ENCODE measurements around the gene ATP5F1D.
A peak's percentile ranks its signal among the peaks of the same experiment; 100 is the strongest.

Gene ATP5F1D

DNA sequence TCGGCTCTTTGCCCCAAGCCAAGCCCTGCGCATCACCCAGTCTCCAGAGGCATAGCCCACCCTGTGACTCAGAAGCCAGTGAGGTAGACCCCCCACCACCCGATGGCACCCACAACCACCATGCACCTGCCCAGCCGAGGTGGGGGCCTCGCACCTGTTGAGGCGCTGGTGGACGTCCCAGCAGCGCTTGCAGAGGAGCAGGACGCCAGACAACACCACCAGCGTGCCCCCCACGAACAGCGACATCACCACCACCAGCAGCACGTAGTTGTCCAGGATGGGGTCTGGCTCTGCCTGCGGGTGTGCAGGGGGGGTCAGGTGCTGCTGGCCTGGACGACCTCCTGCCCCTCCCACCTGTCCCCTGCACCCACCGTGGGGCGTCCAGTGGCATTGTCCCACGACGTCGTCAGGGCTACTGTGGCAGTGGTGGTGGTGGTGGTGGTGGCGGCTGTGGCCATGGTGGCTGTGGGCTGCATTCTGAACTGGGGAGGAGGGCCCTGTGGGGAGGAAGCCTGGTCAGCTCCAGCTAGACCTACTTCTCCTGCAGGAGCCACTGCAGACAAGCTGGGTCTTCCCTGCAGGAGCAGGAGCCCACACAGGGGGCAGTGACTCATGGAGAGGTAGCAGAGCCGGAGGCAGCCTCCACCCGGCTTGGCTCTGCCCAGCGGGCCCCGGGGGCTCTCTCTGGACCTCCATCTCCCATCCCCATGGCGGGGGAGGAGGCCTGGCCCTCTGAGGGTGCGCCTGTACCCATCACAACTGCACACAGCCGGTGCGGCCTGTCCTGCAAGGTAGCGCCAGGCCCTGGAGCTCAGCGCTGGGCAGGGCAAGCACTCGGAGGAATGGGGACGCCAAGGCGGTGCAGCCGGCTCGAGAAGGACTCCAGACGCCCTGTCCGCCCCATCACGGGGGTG, 5.7 kb upstream of the ATP5F1D start:
- TF ChIP-seq, protein P1, sequence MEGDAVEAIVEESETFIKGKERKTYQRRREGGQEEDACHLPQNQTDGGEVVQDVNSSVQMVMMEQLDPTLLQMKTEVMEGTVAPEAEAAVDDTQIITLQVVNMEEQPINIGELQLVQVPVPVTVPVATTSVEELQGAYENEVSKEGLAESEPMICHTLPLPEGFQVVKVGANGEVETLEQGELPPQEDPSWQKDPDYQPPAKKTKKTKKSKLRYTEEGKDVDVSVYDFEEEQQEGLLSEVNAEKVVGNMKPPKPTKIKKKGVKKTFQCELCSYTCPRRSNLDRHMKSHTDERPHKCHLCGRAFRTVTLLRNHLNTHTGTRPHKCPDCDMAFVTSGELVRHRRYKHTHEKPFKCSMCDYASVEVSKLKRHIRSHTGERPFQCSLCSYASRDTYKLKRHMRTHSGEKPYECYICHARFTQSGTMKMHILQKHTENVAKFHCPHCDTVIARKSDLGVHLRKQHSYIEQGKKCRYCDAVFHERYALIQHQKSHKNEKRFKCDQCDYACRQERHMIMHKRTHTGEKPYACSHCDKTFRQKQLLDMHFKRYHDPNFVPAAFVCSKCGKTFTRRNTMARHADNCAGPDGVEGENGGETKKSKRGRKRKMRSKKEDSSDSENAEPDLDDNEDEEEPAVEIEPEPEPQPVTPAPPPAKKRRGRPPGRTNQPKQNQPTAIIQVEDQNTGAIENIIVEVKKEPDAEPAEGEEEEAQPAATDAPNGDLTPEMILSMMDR (IDR thresholded peaks at IDR 0.05; ENCODE audit: borderline replicate concordance, insufficient read depth, low read depth, low read length) = no peak
- no peak overlapping the region for H3K4me3 ChIP-seq (ENCODE audit: low read depth, low read length)

DNA sequence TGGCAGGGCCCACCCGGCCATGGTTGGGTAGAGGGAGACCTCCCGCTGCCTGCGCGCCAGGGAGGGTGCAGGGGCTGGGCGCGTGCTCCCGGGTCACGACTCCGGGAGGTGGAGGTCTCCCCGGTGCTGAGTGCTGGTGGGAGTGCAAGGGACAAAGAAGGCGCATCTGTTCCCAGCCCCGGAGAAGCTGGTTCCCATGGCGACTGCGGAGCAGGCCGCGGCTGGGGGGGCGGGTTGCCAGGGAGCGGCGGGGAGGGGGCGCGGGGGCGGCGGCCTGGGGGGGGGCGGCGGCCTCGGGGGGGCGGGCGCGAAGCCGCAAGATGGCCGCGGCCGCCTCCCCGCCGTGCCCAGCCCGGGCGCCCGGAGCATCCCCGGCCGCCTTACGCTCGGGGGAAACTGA, 5.0 kb upstream of the ATP5F1D start:
- TF ChIP-seq, protein P1 (IDR thresholded peaks at IDR 0.05; ENCODE audit: borderline replicate concordance, insufficient read depth, low read depth, low read length) = no peak
- no peak overlapping the region for H3K4me3 ChIP-seq (ENCODE audit: low read depth, low read length)

DNA sequence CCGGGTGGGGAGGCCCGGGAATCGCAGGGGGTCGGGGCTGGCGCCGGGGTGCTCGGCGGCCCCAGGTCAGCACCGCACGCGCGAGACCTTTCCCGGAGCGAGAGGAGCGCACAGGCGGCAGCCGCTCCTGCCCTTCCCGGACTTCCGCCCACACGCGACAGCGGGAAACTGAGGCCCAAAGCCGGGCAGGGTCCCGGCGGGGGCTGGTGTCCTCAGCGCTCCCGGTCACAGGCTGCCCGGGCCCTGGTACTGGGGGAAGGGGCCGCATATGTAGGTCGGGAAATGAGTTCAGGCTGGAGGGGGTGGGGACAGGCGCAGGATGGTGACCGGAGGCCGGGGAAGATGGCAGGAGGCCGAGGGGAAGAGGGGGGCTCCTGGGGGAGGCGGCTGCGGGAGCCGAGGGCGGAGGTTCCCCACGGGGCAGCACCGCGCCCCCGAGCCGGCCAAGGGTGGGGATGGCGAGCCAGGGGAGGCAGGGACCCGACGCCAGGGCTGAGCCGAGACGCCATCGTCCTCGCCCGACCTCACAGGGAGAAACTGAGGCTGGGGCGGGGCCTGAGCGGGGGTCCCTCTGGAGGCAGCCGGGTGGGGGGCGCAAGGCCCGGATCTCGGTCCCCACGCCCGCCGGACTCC, 4.4 kb upstream of the ATP5F1D start:
- TF ChIP-seq, protein P1 (IDR thresholded peaks at IDR 0.05; ENCODE audit: borderline replicate concordance, insufficient read depth, low read depth, low read length) = no peak
- H3K4me3 ChIP-seq (ENCODE audit: low read depth, low read length) = peak overlapping the region; percentile 41

DNA sequence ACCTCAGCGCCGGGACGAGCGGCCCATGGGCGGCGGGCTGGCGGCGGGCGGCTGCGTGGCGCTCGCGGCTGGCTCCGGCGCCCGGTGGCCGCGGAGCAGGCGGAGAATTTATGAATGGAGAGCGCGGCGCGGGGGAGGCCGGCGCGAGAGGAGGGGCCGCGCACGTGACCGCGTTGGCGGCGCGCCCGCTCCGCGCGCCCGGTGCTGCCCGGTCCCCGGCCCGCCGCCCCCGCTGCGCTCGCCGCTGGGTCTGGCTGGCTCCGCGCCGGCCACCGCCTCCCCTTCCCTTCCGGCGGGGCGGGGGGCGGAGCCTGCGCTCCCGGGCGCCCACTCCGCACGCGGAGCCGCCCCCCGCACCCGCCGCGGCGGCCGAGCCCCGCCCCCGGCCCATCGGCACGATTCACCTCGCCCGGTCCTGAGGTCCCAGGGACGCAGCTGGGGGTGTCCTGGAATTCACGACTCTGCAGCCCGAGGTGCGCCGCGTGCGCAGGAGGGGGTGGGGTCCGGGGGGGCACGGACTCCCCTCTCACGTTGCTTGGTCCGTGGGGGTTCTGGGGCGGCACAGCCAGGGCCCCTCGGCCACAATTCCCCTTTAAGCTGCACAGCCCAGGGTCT, 3.7 kb upstream of the ATP5F1D start, which contains the start of gene CBARP:
CBARP (minus strand) TSS at position 252 of the 615 bp plus-strand sequence. CDS start 1,905 bp downstream, outside the sequence.
- TF ChIP-seq, protein P1 (IDR thresholded peaks at IDR 0.05; ENCODE audit: borderline replicate concordance, insufficient read depth, low read depth, low read length) = no peak

DNA sequence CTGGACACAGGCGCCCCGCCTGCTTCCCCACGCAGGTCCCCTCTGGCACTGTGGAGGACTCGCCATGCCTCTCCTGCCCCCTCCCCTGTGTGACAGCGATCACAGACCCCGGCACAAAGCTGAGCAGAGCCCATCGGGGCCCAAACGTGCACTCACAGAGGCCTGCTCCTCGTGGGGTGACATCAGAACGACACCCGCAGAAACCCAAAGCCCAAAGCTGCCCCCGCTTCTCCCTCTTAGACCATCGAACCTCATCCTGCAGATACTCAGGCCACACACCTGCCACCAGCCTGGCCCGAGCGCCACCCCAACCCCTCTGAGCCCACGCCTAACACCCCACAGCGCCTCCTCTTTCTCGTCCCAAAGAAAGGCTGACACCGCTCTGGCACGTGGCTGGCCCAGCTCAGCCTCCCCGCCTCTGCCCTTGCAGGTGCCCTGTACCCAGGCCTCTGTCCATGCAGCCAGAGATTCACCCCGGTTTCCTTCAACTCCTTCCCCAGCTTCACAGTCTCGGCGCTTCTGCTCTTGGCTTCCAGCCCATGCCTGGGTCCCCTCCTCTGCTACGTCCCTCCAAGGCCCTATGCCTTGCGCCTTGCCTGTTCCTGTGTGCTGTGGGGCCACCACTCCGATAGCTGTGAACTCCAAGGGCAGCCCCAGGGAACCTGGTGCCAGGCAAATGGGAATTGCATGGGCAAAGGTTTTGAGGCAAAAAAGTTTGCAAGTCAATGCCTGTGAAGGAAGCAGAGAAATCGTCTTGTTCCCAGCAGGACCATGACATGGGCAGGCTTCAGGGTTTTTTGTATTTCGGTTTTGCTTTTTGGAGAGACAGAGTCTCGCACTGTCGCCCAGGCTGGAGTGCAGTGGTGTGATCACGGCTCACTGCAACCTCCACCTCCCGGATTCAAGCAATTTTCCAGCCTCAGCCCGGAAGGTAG, 2.9 kb upstream of the ATP5F1D start:
- TF ChIP-seq, protein P1 (IDR thresholded peaks at IDR 0.05; ENCODE audit: borderline replicate concordance, insufficient read depth, low read depth, low read length) = no peak
- no peak overlapping the region for H3K4me3 ChIP-seq (ENCODE audit: low read depth, low read length)

More for the DNA sequence above, 3.7 kb upstream of the ATP5F1D start, which contains the start of gene CBARP:
- H3K4me3 ChIP-seq (ENCODE audit: low read depth, low read length) = peak within 1 kb of the TSS; percentile 41

DNA sequence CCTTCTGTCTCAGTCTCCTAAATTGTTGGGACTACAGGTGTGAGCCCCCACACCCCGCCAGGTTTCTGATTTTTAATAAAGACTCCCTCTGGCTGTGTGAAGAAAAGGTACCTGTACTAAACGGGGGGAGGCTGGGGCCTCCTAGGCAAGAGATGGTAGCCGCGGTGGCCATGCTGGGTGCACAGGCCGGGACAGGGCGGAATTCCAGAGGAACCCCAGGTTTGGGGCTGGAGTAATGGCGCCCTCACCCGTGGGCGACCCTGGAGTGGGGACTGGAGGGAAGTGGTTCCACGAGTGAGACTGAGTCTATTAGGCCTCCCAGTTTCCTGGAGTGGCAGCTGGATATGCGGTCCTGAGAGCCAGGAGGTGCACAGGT, 2.1 kb upstream of the ATP5F1D start:
- no peak overlapping the region for H3K4me3 ChIP-seq (ENCODE audit: low read depth, low read length)
- TF ChIP-seq, protein P1 (IDR thresholded peaks at IDR 0.05; ENCODE audit: borderline replicate concordance, insufficient read depth, low read depth, low read length) = no peak
